Stomach smooth muscle (tissue), 2 donors: ENCODE measurements around the gene GLIS1.
"Not testable (repeated sequence)": the region's sequence is repeated elsewhere in the genome, so short reads cannot be mapped to it uniquely, and the experiment has no call there.

Experiments used
- H3K27ac ChIP-seq: one replicate; pipeline ENCODE4 v1.7.0; 2013; ENCODE audit warnings: mild to moderate bottlenecking, low read length, inconsistent platforms
- H3K27me3 ChIP-seq, 2 donors: one replicate each; pipeline ENCODE4 v1.7.0; 2013; ENCODE audit warnings: low read length in 2 of 2; ENCODE audit not compliant: insufficient read depth in 2 of 2, control insufficient read depth in 1 of 2
- H3K36me3 ChIP-seq, 2 donors: one replicate each; pipeline ENCODE4 v1.7.0; 2013; ENCODE audit warnings: low read length in 2 of 2; ENCODE audit not compliant: control insufficient read depth in 2 of 2, insufficient read depth in 2 of 2
- H3K4me1 ChIP-seq: one replicate; pipeline ENCODE4 v1.7.0; 2013; ENCODE audit warnings: low read length; ENCODE audit not compliant: control insufficient read depth, insufficient read depth
- H3K4me3 ChIP-seq, 2 donors: one replicate each; pipeline ENCODE4 v1.7.0; 2013; ENCODE audit warnings: low read length in 2 of 2
- H3K9ac ChIP-seq, 2 donors: one replicate each; pipeline ENCODE4 v1.7.0; 2013; ENCODE audit warnings: low read length in 2 of 2, mild to moderate bottlenecking in 1 of 2
- H3K9me3 ChIP-seq, 2 donors: one replicate each; pipeline ENCODE4 v1.7.0; 2013; ENCODE audit warnings: low read length in 2 of 2; ENCODE audit not compliant: control insufficient read depth in 2 of 2
- donor health status: healthy.
- donor health status: Pancreatic carcinoma.

GLIS1 gene

DNA sequence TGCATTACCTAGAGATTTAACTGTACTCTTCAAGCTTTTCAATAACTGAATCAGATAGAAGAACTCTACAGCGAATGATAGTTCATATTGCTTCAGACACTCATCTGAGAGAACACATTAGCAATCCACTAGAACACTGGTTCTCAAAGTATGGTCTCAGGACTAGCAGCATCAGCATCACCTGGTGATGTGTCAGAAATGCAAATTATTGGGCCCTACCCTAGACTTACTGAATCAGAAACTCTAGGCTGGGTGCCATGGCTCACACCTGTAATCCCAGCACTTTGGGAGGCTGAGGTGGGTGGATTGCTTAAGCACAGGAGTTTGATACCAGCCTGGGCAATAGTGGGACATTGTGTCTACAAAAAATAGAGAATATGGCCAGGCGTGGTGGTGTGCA lies 24.9 kb upstream of the GLIS1 start:
- Histone ChIP-seq H3K36me3 (no peaks in the 10 kb centered on the region), H3K4me1 (no peaks in the 10 kb centered on the region), H3K27ac (no peak overlapping the region), H3K27me3 (no peaks in the 10 kb centered on the region), H3K4me3 (no peak overlapping the region), H3K9ac (no peak overlapping the region), H3K9me3 (no peaks in the 10 kb centered on the region)

DNA sequence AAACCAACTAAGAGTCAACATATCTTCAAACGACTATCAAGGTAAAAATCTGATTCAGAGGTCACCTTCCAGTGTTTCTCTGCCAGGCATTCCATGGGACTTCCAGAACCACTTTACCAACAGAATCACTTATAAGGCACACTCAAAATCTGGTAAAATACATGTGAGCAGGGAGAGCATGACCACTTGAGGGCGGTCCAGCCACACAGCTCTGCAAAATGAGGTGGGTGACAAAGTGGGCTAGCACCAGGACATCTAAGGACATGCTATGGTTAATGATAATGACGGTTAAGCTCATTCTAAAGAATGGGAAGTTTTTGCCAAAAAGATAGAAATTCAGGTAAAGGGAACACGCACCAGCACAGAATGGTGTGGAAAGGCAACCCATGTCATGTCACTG lies 24.5 kb upstream of the GLIS1 start:
- Histone ChIP-seq H3K36me3 (no peaks in the 10 kb centered on the region), H3K4me3 (no peak overlapping the region), H3K9me3 (no peaks in the 10 kb centered on the region), H3K27ac (no peak overlapping the region), H3K4me1 (no peaks in the 10 kb centered on the region), H3K9ac (no peak overlapping the region), H3K27me3 (no peaks in the 10 kb centered on the region)

DNA sequence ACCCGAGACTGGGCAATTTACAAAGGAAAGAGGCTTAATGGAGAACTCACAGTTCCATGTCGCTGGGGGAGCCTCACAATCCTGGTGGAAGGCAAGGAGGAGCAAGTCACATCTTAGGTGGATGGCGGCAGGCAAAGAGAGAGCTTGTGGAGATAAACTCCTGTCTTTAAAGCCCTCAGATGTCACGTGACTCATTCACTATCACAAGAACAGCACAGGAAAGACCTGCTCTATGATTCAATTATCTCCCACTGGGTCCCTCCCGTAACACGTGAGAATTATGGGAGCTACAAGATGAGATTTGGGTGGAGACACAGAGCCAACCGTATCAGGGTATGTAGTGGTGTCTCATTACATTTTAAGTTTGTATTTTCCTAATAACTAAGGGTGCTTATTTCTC lies 21.5 kb upstream of the GLIS1 start:
- H3K27me3 ChIP-seq, H3K27ac ChIP-seq, H3K36me3 ChIP-seq, H3K9ac ChIP-seq, H3K4me1 ChIP-seq, H3K4me3 ChIP-seq, H3K9me3 ChIP-seq: not testable (repeated sequence)

DNA sequence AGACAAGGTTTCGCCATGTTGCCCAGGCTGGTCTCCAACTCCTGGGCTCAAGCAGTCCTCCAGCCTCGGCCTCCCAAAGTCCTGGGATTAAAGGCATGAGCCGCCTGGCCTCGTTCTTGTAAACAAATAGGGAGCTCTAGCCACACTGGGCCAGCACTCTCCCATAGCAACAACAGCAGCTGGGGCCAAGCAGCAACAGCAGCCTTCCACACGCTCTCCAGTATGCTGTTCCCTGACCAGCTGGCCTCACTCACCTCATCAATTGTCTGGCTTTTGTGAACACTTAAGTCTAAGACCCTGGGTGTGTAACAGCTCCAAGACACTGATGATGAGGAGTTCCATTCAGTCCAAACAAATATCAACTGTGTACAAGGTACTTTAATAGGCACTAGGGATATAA lies 16.9 kb upstream of the GLIS1 start:
- no peaks in the 10 kb centered on the region for H3K9me3 ChIP-seq
- H3K4me3 ChIP-seq, result no peak overlapping the region
- no peaks in the 10 kb centered on the region for H3K27me3 ChIP-seq
- no peak overlapping the region for H3K9ac ChIP-seq
- no peaks in the 10 kb centered on the region for H3K4me1 ChIP-seq
- no peaks in the 10 kb centered on the region for H3K36me3 ChIP-seq
- H3K27ac ChIP-seq, result no peak overlapping the region

DNA sequence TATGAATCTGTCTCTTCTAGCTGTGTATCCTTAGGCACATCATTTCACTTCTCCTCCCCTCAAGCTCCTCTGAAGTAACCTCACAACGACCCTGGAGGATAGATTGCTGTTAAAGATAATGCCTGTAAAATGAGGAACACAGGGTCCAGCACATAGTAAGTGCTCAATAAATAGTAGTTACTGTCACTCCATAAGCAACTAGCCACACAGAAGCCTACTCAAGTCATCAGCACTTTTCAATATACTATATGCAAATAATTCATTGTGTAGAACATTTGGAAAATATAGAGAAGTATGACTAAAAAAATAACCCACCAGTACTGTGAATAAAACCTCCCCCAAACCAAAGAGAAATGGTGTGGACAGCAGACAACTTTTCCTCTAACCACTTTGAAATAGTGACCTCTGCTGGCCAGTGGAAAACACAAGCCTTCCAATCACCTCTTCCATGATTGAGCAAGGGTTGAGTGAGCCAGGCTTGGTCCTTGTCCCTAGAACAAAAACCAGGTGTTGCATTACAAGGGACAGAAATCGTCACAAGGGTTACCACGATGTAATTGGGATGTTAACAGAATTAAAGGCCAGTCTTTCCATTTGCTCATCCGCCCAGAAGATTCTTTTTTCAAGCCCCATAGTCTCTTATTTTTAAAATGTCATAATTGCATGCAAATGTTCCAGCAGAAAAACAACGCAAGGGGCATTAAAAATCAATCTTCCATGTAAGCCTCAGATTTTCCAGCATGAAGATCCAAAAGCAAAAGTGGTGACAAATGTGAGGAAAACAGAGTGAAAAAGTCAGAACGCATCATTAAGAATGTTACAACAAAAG lies 15.7 kb upstream of the GLIS1 start:
- no peak overlapping the region for H3K27ac ChIP-seq
- no peaks in the 10 kb centered on the region for H3K4me1 ChIP-seq
- H3K27me3 ChIP-seq, result no peaks in the 10 kb centered on the region
- H3K36me3 ChIP-seq, result no peaks in the 10 kb centered on the region
- no peak overlapping the region for H3K4me3 ChIP-seq
- no peak overlapping the region for H3K9ac ChIP-seq
- no peaks in the 10 kb centered on the region for H3K9me3 ChIP-seq

DNA sequence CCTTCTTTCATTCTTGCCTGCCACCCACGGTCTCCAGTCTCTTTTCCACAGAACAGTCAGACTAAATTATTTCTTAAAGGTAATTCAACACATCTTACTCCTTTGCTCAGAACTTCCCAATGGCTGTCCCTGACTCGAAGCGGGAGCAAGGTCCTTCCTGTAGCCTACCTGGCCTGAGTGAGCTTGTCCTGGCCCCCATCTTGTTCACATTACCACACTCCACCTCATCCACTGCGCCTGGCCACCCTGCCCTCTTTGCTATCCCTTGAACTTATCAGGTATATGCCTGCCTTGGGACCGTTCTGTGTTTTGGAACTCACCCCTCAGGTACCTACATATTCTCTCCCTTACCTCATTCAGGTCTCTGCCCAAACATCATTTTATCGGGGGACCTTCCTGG lies 13.3 kb upstream of the GLIS1 start:
- Histone ChIP-seq H3K27ac (no peak overlapping the region), H3K36me3 (no peaks in the 10 kb centered on the region), H3K4me1 (no peaks in the 10 kb centered on the region), H3K4me3 (no peak overlapping the region), H3K27me3 (peaks cover 0 to 2% of the 10 kb centered on the region in 2 donors), H3K9me3 (no peaks in the 10 kb centered on the region), H3K9ac (no peak overlapping the region)

DNA sequence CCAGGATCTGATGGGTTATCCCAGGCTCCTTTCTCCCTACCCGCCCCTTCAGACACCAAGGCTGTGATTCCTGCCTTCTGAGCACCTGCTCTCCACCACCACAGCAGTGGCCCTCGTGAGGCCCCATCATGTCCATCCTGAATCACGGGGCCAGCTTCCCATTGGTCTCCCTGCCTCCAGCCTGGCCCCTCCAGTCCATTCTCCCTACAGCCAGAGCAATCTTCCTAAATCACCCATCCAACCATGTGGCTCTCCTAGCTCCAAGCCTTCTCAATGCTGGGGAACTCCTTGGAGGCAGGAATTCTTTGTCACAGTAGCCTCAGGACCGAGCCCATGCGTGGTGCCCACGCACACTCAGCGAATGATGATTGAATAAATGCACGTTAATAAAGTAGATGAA lies 8.9 kb upstream of the GLIS1 start:
- H3K4me1 ChIP-seq, result no peaks in the 10 kb centered on the region
- no peaks in the 10 kb centered on the region for H3K9me3 ChIP-seq
- no peak overlapping the region for H3K4me3 ChIP-seq
- no peak overlapping the region for H3K27ac ChIP-seq
- no peaks in the 10 kb centered on the region for H3K36me3 ChIP-seq
- peaks cover 9 to 10% of the 10 kb centered on the region in 2 donors for H3K27me3 ChIP-seq
- no peak overlapping the region for H3K9ac ChIP-seq

DNA sequence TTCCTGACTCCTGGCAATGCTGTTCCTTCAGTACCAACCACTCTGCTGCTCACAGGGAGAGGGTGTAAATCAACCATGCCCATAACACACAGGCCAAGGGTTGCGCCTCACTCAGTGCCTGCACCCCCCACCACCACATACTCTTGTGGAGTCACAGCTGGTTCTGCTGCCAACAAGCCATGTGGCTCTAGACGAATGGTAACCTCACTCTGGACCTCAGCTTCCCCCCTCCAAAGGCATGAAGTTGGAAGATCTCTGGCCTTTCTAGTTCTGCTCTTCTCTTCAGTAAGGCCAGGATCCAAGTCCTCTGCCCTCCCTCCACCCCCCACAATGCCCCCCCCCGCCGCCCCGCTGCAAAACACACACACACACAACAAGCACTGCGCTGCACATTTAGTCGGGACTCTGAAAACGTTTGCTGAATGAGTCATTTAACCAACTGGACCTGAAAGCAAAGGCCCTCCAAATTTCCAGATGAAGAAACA lies 1.7 kb upstream of the GLIS1 start:
- H3K4me3 ChIP-seq, result no peak overlapping the region
- no peaks in the 10 kb centered on the region for H3K36me3 ChIP-seq
- peaks cover 27 to 53% of the 10 kb centered on the region in 2 donors for H3K27me3 ChIP-seq
- H3K27ac ChIP-seq, result no peak overlapping the region
- peaks cover 20% of the 10 kb centered on the region for H3K4me1 ChIP-seq
- H3K9me3 ChIP-seq, result no peaks in the 10 kb centered on the region
- no peak overlapping the region for H3K9ac ChIP-seq

DNA sequence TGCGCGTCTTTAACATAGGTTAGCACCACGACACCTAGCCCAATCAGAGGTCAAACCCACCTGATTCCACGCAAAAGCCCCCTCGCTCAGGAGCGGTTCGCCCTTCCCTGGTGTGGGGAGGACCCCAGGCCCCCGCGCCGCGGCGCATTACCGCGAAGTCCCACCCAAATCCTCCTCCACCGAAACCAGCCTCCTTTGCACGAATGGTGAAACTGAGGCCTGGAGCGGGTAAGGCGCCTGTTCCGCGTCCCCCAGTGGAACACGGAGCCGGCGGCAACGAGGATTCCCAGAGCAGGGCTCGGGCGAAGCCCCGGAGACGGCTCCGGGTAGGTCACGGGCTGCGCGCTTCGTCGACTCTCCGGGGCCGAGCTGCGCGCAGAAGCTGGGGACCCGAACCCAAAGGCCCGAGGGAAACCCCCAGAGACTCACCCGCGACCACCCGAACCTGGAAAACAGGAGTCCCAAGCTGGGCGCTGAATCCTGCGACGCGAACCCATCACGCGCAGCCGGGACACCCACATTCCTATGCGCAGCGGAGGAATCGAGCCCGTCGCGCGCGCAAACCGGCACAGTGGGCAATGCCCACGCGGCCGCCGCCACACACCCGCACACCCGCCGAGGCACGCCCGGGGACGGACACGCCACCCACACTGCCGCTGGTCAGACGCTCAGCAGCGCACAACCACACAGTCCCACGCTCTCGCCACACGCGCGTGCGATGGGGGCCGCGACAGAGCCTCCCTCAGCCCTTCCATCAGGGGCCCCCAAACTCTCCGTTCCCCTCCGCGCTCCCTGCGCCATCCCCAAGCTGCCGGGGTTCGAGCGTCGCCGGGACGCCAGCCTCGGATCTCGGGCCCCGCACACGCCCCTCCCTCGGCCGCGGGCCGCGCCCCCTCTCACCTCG lies 507 bp downstream of the GLIS1 start:
- Histone ChIP-seq H3K36me3 (no peaks in the 10 kb centered on the region), H3K27ac (no peak overlapping the region), H3K9me3 (no peaks in the 10 kb centered on the region), H3K4me3 (peak overlapping the region; percentile 29 to 75), H3K4me1 (peaks cover 20% of the 10 kb centered on the region), H3K27me3 (peaks cover 25 to 49% of the 10 kb centered on the region in 2 donors), H3K9ac (no peak overlapping the region)

DNA sequence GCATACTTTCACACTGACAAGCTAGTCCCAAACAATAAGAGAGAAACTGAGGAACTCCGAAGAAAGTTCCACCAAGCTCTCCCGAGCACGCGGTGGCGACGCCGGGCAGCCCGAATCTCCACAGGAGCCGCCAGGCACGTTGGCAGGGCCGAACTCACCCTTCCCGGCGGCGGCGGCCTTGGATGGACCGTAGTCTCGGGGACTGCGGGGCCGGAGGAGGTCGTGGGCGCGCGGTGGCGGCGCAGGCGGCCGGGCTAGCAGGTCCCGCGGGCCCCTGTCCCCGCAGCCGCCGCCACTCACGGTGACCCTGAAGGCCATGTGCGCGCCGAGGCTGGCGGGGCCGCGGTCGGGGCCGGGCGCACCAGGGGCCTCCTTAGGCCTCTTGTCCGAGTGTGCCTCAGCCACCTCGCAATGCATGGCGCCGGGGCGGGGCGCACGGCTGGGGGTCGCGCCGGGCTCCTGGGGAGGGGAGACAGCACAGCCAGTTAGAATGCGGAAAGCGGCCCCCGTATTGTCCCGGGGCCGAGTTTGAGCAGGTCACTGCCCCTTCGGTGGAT lies 1.2 kb downstream of the GLIS1 start:
- Histone ChIP-seq H3K9me3 (no peaks in the 10 kb centered on the region), H3K4me3 (peak overlapping the region in 1 of 2 donors; percentile 75), H3K27ac (no peak overlapping the region), H3K9ac (no peak overlapping the region), H3K4me1 (peaks cover 20% of the 10 kb centered on the region), H3K36me3 (no peaks in the 10 kb centered on the region), H3K27me3 (peaks cover 20 to 42% of the 10 kb centered on the region in 2 donors)
